ENCODE results near the gene ALDH16A1. TPM values are rescaled to one million over a fixed set of nuclear protein-coding genes. Genes with fewer than 3 reads are reported as not detected.
"Not testable (repeated sequence)": the region's sequence is repeated elsewhere in the genome, so short reads cannot be mapped to it uniquely, and the experiment has no call there.

ALDH16A1 gene
- total and polyA plus RNA-seq, 2 donors (not counting 1 experiment from before 2014, with no cell fraction given): 2.4 to 24.9 TPM

GRCh38 chr19:49469828-49470614, 17.0 kb downstream of the ALDH16A1 start:
- H3K4me1 ChIP-seq (ENCODE audit: control insufficient read depth, extremely low read depth, insufficient read depth, low read length): no peaks in the 10 kb centered on the region
- no peak overlapping the region for H3K9ac ChIP-seq (ENCODE audit: insufficient read depth, low read length)
- TF ChIP-seq CTCF (conservative IDR thresholded peaks at IDR 0.05 in 1 of 2, IDR thresholded peaks at IDR 0.05 in 1 of 2; ENCODE audit: low read depth in 1 of 2, low read length in 2 of 2) (peak in 1 of 2 donors; percentile 5), EZH2 (IDR thresholded peaks at IDR 0.05; ENCODE audit: low read length, missing control alignments) (no peak)
- DNase-seq (ENCODE audit: low read depth in 2 of 2): no peak
- no peak overlapping the region for H2AFZ ChIP-seq (ENCODE audit: low read length)
- H3K27me3 ChIP-seq (ENCODE audit: control insufficient read depth, insufficient read depth, low read length): no peaks in the 10 kb centered on the region
- no peak overlapping the region for H3K4me3 ChIP-seq (replicated peaks in 1 of 4; ENCODE audit: control extremely low read depth in 1 of 4, insufficient read depth in 1 of 4, low read depth in 3 of 4, low read length in 4 of 4)
- H3K9me3 ChIP-seq (ENCODE audit: control insufficient read depth, insufficient read depth, low read depth, low read length): no peaks in the 10 kb centered on the region
- no peaks in the 10 kb centered on the region for H3K36me3 ChIP-seq (ENCODE audit: control insufficient read depth, insufficient read depth, low read length)
- no peak overlapping the region for H3K27ac ChIP-seq (ENCODE audit: insufficient read depth, low read length)
- no peaks in the 10 kb centered on the region for H3K79me2 ChIP-seq (ENCODE audit: control insufficient read depth, insufficient read depth, low read length)
- H4K20me1 ChIP-seq (ENCODE audit: control insufficient read depth, extremely low read depth, insufficient read depth, low read length): no peaks in the 10 kb centered on the region
- no peak overlapping the region for H3K4me2 ChIP-seq (ENCODE audit: extremely low read depth, insufficient read depth, low read length)

GRCh38 chr19:49470615-49470978, 17.6 kb downstream of the ALDH16A1 start:
- Histone ChIP-seq H2AFZ (ENCODE audit: low read length) (no peak overlapping the region), H3K9me3 (ENCODE audit: control insufficient read depth, insufficient read depth, low read depth, low read length) (no peaks in the 10 kb centered on the region), H3K79me2 (ENCODE audit: control insufficient read depth, insufficient read depth, low read length) (no peaks in the 10 kb centered on the region), H3K36me3 (ENCODE audit: control insufficient read depth, insufficient read depth, low read length) (no peaks in the 10 kb centered on the region), H3K4me1 (ENCODE audit: control insufficient read depth, extremely low read depth, insufficient read depth, low read length) (no peaks in the 10 kb centered on the region), H3K9ac (ENCODE audit: insufficient read depth, low read length) (no peak overlapping the region), H3K27me3 (ENCODE audit: control insufficient read depth, insufficient read depth, low read length) (no peaks in the 10 kb centered on the region), H3K4me3 (replicated peaks in 1 of 4; ENCODE audit: control extremely low read depth in 1 of 4, insufficient read depth in 1 of 4, low read depth in 3 of 4, low read length in 4 of 4) (no peak overlapping the region), H3K27ac (ENCODE audit: insufficient read depth, low read length) (no peak overlapping the region), H3K4me2 (ENCODE audit: extremely low read depth, insufficient read depth, low read length) (no peak overlapping the region), H4K20me1 (ENCODE audit: control insufficient read depth, extremely low read depth, insufficient read depth, low read length) (no peaks in the 10 kb centered on the region)
- TF ChIP-seq EZH2 (IDR thresholded peaks at IDR 0.05; ENCODE audit: low read length, missing control alignments) (no peak), CTCF (conservative IDR thresholded peaks at IDR 0.05 in 1 of 2, IDR thresholded peaks at IDR 0.05 in 1 of 2; ENCODE audit: low read depth in 1 of 2, low read length in 2 of 2) (no peak)
- no peak for DNase-seq (ENCODE audit: low read depth in 2 of 2)

GRCh38 chr19:49472936-49473335, 19.9 kb downstream of the ALDH16A1 start:
- no peaks in the 10 kb centered on the region for H3K27me3 ChIP-seq (ENCODE audit: control insufficient read depth, insufficient read depth, low read length)
- no peak overlapping the region for H3K9ac ChIP-seq (ENCODE audit: insufficient read depth, low read length)
- no peak overlapping the region for H3K27ac ChIP-seq (ENCODE audit: insufficient read depth, low read length)
- peak overlapping the region; percentile 45 for H2AFZ ChIP-seq (ENCODE audit: low read length)
- no peaks in the 10 kb centered on the region for H3K79me2 ChIP-seq (ENCODE audit: control insufficient read depth, insufficient read depth, low read length)
- no peak for TF ChIP-seq CTCF (conservative IDR thresholded peaks at IDR 0.05 in 1 of 2, IDR thresholded peaks at IDR 0.05 in 1 of 2; ENCODE audit: low read depth in 1 of 2, low read length in 2 of 2)
- TF ChIP-seq EZH2 (IDR thresholded peaks at IDR 0.05; ENCODE audit: low read length, missing control alignments): no peak
- no peaks in the 10 kb centered on the region for H4K20me1 ChIP-seq (ENCODE audit: control insufficient read depth, extremely low read depth, insufficient read depth, low read length)
- no peaks in the 10 kb centered on the region for H3K4me1 ChIP-seq (ENCODE audit: control insufficient read depth, extremely low read depth, insufficient read depth, low read length)
- no peaks in the 10 kb centered on the region for H3K36me3 ChIP-seq (ENCODE audit: control insufficient read depth, insufficient read depth, low read length)
- DNase-seq (ENCODE audit: low read depth in 2 of 2): no peak
- H3K4me2 ChIP-seq (ENCODE audit: extremely low read depth, insufficient read depth, low read length): no peak overlapping the region
- no peaks in the 10 kb centered on the region for H3K9me3 ChIP-seq (ENCODE audit: control insufficient read depth, insufficient read depth, low read depth, low read length)
- no peak overlapping the region for H3K4me3 ChIP-seq (replicated peaks in 1 of 4; ENCODE audit: control extremely low read depth in 1 of 4, insufficient read depth in 1 of 4, low read depth in 3 of 4, low read length in 4 of 4)

- H3K4me2 ChIP-seq (ENCODE audit: extremely low read depth, insufficient read depth, low read length): peak overlapping the region; percentile 95
- peak overlapping the region; percentile 90 for H2AFZ ChIP-seq (ENCODE audit: low read length)
- H4K20me1 ChIP-seq (ENCODE audit: control insufficient read depth, extremely low read depth, insufficient read depth, low read length); H3K4me1 ChIP-seq (ENCODE audit: control insufficient read depth, extremely low read depth, insufficient read depth, low read length); H3K36me3 ChIP-seq (ENCODE audit: control insufficient read depth, insufficient read depth, low read length); H3K9me3 ChIP-seq (ENCODE audit: control insufficient read depth, insufficient read depth, low read depth, low read length); H3K27me3 ChIP-seq (ENCODE audit: control insufficient read depth, insufficient read depth, low read length); DNase-seq (ENCODE audit: low read depth in 2 of 2); H3K27ac ChIP-seq (ENCODE audit: insufficient read depth, low read length); H3K79me2 ChIP-seq (ENCODE audit: control insufficient read depth, insufficient read depth, low read length): not testable (repeated sequence)
- H3K4me3 ChIP-seq (replicated peaks in 1 of 4; ENCODE audit: control extremely low read depth in 1 of 4, insufficient read depth in 1 of 4, low read depth in 3 of 4, low read length in 4 of 4): peak overlapping the region; percentile 62 to 76 (median 74)
- H3K9ac ChIP-seq (ENCODE audit: insufficient read depth, low read length): peak overlapping the region; percentile 36
Observed at GRCh38 chr19:49473501-49473867, 20.5 kb downstream of the ALDH16A1 start.
